Glomerular visceral epithelial cell (primary cell): ENCODE results near the gene PPP4R2.
"Not testable (repeated sequence)": the region's sequence is repeated elsewhere in the genome, so short reads cannot be mapped to it uniquely, and the experiment has no call there.

Experiments used
- DNase-seq: peaks from one replicate; pipeline ENCODE4 v3.0.0-alpha.2; 2016; ENCODE audit errors: extremely low spot score

Gene PPP4R2

DNA sequence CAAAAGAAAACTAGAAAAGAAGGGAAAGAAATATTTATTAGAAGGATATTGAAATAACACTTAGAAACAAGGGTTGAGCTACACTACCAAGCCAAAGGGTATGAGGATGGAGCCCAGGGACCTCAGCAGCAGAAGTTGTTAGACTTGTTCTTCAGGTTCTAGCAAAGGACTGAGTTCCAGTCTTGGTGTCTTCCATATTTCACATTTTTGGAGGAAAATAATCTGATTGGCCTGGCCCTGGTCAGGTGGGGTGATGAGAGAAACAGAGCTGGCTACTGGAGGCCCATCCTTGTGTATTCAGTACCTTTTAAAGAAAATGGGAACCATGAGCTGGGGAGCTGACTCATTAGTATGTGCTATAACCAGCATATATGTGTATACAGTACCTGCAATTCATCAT, 28.2 kb downstream of the PPP4R2 start:
- DNase-seq = no peak

GRCh38 chr3:73026111-73026759, 29.6 kb downstream of the PPP4R2 start:
- DNase-seq = no peak

DNA sequence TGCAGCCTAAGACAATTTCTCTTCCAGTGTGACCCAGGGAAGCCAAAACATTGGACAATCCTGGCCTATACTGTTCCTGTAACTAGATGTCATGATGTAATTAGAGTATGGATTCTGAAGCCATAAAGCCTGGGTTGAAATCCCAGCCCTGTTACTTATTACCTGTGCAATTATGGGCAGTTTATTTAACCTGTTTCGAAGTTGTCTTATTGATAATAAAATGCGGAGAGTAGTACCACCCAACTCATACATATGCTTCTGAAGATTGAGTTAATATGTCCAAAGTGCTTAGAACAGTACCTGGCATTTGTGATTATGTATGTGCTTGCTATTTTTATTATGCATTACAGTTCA, 30.1 kb downstream of the PPP4R2 start:
- DNase-seq = no peak

- DNase-seq = no peak
Measured at GRCh38 chr3:73028803-73029202, 32.2 kb downstream of the PPP4R2 start.

- DNase-seq = peak; percentile 81
Measured at GRCh38 chr3:73029321-73029796, 32.7 kb downstream of the PPP4R2 start.

DNA sequence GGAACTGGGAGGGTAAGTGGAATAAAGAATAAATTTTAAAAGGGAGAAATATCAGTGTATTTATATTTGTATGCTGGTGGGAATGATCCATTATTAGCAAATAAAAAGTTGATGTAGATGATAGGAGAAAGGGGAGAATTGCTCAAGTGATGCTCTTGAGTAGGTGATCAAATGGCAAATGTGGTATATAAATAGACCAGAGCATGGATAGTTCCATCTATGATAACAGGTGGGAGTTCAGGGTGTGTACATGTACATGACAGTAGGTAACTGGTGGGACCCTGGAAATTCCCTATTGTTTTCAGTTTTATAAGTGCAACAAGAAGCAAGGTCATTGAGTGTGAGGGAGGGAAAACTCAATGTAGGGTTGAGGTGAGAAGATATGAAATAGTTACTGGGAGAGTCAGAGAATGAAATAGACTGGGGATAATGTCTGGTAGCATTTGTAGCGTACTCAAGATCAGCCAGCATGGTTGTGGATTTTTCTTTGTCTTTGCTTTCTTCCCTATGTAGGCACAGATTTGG, 33.5 kb downstream of the PPP4R2 start:
- DNase-seq = no peak

DNA sequence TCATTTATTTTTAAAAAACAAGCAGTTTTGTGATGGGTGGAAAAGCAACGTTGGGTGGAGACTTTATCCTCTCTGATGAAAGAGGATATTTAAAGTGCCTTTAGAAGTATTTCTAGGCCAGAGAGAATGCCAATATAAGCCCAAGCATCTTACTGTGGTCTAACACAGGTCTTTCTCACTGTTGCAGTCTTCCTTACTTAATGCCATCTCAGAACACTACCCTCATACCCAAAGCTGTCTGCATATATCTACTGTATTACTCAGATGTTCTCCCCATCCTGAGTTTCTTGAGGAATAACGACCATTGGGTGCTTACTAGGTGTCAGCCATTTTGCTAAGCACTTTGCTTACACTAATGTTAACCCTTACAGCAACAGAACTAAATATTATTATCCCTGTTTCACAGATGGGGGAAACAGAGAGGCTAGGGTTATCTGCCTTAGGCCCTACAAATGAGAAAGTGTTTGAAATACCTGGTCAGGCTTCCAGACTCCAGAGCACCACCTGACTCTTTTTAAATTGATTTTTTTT, 35.0 kb downstream of the PPP4R2 start:
- no peak for DNase-seq

GRCh38 chr3:73036694-73037591, 40.3 kb downstream of the PPP4R2 start:
- peak; percentile 37 for DNase-seq

GRCh38 chr3:73041537-73041936, 44.9 kb downstream of the PPP4R2 start:
- no peak for DNase-seq

GRCh38 chr3:73043414-73043813, 46.8 kb downstream of the PPP4R2 start:
- no peak for DNase-seq

DNA sequence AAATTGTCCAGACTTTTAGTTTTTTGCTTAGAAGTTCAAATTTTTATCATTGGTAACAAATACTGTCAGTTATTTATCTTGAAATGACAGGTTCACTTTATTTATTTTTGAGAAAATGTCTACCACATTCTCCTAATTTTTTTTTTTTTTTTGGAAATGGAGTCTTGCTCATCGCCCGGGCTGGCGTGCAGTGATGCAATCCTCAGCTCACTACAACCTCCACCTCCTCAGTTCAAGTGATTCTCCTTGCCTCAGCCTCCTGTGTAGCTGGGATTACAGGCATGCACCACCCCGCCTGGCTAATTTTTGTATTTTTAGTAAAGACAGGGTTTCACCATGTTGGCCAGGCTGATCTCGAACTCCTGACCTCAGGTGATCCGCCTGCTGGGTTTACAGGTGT, 48.8 kb downstream of the PPP4R2 start:
- no peak for DNase-seq

DNA sequence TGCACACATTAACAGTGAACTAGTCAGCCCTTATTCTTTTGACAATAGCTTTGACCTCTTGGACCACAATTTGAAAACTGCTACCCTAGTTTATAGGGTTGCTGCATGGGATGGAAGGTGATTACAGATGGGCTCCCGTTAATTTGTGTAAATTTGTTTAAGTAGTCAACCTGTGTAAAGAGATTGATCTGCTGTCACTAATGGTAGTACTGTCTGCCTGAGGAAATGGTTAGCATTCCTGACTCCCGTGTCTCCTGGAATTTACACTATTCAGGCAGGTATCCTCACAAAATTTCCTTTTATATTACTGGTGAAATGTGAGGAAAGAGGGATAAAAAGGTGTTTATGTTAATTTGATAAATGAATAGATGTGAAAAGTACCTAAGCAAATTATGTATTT, 49.6 kb downstream of the PPP4R2 start:
- DNase-seq = no peak

DNA sequence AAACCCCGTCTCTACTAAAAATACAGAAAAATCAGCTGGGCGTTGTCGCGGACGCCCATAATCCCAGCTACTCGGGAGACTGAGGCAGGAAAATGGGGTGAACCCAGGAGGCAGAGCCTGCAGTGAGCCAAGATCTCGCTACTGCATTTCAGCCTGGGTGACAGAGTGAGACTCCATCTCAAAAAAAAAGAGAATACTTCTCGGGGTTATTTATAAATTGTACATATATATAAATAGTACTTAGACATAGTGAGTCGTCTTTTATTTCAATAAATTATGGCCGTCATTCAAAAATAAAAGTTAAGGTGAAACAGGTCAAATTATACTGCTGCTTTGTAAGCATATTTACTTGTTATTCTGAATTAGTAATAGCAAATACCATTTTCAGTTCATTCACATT, 52.7 kb downstream of the PPP4R2 start:
- DNase-seq = no peak

- DNase-seq = no peak
Measured at GRCh38 chr3:73052857-73053256, 56.2 kb downstream of the PPP4R2 start.

- DNase-seq = no peak
Measured at GRCh38 chr3:73055583-73055982, 59.0 kb downstream of the PPP4R2 start.

- DNase-seq = peak; percentile 49
Measured at GRCh38 chr3:73056014-73056844, 59.6 kb downstream of the PPP4R2 start.

GRCh38 chr3:73056845-73057150, 60.2 kb downstream of the PPP4R2 start:
- DNase-seq = no peak

DNA sequence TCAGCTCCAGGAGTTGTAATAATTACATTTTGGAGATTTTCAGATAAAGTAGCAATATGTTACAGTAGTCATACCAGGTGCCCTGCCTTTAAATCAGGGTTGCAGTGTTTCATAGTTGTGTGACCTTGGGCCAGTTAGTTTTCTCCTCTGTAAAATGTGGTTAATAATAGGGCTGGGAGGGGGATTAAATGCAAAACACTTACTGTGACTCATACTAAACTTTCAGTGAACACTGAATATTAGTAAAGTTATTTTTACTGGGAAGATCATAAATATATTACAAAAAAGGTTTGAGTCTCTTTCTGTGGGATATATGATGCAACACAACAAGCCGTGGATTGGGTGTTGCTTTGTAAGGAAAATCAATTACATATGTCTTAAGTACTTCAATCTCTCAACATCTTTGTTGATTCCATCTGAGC, 63.7 kb downstream of the PPP4R2 start:
- no peak for DNase-seq

DNA sequence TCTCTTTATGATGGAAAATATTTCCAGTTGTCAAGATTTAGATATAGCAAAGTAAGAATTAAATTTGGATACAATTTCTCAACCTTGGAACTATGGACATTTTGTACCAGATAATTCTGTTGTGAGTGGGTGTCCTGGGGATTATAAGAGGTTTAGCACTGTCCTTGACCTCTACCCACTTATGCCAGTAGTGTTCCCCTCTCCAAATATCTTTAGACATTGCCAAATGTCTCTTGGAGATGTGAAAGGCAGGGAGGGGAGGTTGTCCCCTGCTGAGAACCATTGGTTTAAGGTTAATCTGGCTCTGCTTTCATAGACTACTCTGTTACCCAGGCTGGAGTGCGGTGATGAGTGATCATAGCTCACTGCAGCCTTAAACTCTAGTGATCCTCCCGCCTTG, 64.8 kb downstream of the PPP4R2 start, which contains the start of gene EBLN2:
EBLN2 (plus strand) TSS at position 244 of the 400 bp plus-strand sequence. CDS start 423 bp downstream, outside the sequence.
- no peak for DNase-seq

- DNase-seq = not testable (repeated sequence)
Measured at GRCh38 chr3:73066243-73066642, 69.6 kb downstream of the PPP4R2 start.

DNA sequence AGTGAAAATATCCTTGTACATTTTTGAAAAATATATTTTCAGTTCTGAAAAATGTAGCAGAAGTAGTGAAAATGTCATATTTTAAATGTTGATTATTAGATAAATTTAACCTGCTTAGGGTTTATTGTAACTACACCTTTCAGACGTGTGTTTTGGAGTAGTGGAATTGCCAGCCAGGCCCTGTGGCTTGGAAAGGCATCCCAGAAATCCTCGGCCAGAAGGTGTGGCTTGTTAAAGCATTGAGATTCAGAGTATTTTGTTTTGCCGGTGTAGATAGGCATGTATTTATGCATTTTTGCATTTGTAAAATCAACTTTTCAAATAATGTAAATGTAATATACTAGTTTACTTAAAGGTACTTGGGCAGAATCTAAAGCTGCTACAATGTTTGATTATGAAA, 71.8 kb downstream of the PPP4R2 start:
- DNase-seq = no peak

- no peak for DNase-seq
Measured at GRCh38 chr3:73069187-73069586, 72.6 kb downstream of the PPP4R2 start.
